HG03565 (cell line): ENCODE measurements around the gene MIB2.
"Not testable (repeated sequence)": the region's sequence is repeated elsewhere in the genome, so short reads cannot be mapped to it uniquely, and the experiment has no call there.

Source experiments
- ATAC-seq: cut with Tn5 transposase; IDR thresholded peaks from one replicate; pipeline ENCODE4 v1.9.1; 2021; ENCODE audit warnings: mild to moderate bottlenecking, moderate library complexity; ENCODE audit not compliant: unreplicated experiment

Gene MIB2

DNA sequence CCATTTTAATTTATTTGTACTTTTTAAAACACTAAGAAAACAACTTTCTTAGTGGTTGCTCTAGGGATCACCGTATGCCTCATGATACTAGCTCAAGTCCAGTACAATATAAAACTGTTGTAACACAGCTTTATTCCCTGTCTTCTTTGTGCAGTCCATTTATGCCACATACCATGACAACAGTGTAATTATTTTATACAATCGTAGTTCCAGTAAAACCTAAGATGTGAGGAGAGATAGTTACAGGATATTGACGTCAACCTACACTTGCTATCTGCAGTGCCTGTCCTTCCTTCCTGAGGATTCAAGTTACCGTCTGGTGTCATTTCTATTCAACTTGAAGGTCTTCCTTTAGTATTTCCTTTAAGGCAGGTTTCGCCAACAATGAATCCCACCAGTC, 31.0 kb downstream of the MIB2 start:
- ATAC-seq: not testable (repeated sequence)

DNA sequence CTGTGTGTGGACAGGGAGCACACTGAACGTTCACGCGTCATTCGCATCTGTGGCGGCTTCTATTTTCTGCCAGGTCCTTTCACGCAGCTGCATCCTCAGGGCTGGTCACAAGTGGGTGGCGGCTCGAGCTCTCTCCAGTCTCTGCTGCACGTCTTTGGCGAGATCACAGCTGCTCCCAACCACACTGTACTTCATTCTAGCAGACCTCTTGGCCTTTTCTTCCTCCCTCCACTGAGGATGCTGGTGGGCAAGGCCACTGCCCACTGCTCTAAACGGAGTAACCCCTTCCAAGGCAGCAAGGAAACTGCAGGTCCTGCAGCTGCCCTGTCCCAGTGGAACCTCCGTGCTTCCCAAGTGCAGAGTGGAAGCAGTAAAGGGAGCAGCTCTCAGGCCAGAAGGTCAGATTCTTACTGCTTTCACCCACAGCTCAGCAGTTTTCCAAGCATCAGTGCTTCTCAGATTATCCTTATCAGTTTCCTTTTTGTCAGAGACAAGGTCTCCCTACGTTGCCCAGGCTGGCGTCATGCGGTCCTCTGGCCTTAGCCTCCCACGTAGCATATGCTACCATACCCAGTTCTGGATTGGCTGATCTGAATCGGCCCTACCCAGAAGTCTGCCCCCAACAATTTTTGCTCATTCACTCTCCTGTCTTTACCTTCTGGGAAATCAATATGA, 32.4 kb downstream of the MIB2 start:
- ATAC-seq: not testable (repeated sequence)

DNA sequence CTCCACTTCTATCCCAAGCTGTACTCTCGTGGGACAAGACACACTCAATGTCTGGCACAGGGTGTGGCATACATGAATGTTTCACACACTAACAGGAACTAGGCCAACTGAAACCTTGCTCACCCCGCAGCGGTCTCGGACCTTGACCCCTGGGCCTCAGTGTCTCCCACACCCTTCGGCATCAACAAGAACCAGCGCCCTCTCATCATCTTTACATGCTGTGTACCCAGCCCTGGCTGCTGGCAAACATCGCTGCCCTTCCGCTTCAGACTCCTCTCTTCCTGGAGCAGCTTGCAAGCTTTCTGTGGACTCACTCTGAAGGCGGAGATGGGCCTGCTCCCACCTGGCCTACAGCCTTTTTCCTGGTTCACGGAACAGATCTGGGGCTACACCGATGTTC, 33.0 kb downstream of the MIB2 start:
- ATAC-seq: not testable (repeated sequence)

DNA sequence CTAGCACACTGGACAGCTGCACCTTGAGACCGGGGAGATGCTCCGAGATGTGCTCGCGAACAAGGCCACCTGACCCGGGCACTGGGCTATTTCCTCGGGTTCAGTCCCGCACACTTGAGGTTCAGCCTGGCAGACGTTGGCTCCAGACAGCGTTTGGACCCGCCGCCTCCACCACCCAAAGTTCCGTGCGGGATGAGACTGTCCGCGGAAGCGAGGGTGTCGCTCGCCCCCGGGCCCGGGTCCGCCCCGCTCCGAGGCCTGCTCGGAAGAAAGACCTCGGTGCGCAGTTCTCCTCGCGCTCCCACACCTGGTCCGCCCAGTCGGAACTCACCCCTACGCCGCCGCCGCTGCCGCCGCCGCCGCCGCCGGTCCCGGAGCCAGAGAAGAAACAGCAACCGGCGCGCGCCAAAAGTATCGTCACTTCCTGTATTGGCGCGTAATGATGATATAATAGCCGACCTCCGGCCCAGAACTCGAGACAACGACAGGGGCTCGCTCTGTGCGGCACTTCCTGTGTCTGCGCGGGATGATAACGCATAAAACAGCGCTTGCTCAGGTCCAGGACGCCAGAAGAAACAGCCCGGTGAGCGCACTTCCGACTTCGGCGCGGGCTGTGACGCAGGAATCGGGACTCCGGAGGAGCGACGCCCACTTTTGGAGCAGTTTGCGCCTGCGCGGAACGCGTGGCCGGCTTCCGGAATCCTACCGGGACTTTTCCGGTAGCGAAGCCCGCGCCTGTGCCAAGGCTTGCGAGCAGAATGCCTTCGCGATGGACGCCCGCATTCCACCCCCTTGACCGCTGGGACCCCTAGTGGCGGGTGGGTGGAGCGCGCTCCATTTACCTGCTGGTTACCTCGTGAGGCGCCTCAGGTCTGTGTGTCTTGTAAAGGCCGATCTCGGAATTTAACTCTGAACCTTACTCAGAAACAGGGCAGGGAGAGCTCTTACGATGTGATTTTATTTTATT, 43.6 kb downstream of the MIB2 start, which contains the start of gene CDK11B:
TSS of gene CDK11B (minus strand) at position 422 of the 967 bp plus-strand sequence. CDS start 1,519 bp downstream, outside the sequence.
- peak; percentile 84 for ATAC-seq

DNA sequence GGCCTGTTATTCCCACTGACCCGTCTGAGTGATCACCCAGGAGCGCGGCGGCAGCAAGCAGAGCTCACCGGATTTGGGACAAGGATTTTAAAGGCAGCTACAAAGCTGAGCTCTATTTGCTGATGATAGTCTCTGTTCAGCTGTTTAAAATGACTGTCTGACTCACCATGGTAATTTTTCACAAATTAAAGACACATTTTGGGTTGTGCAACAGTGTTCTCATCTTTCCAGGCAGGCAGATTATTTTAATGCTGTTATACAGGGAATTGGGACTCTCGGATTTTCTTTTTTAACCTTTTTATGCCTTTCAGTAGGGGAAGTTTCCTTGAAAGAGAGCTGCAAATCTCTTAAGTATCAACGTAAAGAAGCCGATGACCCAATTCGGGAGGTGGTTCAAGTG, 47.1 kb downstream of the MIB2 start:
- ATAC-seq: not testable (repeated sequence)

DNA sequence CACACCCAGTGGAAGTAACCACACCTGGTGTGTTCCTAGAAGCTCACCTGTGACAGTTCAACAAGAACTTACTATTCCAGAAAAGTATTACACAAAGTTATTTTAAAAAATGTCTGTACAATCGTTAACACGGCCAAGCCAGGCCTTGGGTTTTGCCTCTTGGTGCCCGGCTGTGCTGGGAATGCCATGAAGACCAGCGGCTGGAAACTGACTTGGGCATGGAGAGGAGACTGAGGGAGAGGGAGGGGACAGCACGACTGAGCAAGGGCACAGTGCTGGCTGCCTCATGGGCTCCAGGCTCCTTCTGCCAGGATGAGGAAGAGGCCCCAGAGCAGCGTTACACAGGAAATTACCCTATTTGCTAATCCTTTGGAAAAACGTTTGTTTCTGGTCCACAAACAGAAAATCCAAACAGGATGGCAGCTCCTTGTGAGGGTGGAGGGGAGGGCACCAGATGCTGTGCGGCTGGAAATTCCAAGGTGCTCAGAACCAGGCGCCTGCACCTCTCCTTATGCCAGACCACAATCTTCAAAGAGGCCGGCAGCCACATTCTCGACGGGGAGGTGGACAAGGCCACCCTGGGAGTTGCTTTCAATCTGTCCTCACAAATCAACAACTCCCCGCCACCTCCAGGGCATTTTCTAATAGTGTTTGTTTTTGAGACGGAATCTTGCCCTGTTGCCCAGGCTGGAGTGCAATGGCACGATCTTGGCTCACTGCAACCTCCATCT, 47.7 kb downstream of the MIB2 start:
- ATAC-seq: not testable (repeated sequence)

DNA sequence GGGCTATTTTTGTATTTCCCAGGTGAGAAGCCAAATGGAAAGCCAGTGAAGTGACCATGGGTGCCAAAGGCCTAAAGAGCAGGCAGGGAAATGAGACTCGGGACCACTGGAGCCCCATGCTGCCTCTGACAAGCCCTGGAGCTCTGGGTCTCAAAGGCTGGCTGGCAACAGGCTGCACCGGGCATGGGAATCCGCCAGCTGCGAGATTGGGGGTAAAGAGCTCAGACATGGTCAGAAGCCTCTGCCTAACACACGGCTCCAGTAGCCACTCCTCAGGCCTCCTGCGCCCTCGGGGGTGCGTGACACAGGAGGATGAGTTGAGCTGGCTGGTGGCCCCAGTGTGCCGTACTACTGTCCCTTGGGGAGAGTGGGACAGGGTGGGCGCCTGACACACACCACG, 49.0 kb downstream of the MIB2 start:
- not testable (repeated sequence) for ATAC-seq

DNA sequence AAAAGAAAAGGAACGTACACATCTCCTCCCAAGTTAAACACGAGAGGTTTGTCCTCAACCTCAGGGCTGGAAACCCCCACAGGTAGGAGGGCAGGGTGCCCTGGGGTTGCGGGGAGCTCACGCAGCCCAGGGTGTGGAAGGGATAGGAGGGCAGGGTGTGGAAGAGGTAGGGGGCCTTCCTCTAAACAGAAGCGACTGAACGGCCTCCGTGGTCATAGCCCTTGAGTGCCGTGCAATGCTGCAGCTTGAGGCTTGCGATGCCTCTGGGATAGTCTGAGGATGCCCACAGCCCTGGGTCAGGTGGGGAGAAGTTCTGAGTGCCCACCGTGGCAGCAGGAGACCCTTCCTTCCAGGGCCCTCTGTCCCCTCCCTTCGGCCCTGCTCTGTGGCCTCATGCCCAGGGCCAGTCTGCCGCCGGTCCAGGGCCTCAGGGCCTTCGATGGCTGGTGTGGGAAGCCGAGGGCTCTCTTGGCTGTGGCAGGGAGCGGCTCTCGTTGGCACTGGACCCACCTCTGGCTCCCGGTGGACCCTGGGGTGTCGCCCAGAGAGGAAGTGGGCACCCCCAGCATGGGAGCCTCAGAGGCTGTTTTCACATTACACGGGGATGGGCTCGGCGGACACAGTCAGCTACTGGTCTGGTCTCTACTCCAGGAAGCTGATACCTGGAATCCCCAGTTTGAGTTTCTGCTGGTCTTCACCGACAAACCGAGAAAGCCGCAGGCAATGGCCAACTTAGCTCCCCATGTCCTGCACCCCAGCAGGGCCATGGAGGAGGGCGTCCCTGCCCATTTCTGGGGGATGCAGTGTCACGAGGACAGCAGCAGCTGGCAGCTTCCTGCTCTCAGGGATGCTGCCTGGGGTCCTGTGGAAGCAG, 49.9 kb downstream of the MIB2 start:
- ATAC-seq: no peak

DNA sequence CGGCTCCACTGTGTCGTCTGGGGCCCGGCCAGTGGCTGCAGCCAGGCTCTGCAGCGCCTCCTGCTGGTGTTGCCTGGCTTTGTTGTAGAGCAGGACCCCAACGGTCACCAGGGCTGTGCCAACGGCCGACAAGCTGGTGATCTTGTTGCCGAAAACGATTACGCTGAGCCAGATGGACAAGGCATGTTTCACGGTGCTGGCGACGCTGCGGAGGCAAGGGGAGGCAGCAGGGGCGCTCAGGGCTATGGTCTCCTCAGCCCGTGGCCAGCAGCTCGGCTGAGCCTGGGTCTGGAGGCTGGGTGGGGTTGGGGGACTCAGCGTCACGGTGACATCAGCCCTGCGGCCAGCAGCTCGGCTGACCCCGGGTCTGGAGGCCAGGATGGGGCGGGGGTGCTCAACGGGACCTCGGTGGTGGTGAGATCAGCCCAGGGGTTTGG, 50.5 kb downstream of the MIB2 start:
- no peak for ATAC-seq

DNA sequence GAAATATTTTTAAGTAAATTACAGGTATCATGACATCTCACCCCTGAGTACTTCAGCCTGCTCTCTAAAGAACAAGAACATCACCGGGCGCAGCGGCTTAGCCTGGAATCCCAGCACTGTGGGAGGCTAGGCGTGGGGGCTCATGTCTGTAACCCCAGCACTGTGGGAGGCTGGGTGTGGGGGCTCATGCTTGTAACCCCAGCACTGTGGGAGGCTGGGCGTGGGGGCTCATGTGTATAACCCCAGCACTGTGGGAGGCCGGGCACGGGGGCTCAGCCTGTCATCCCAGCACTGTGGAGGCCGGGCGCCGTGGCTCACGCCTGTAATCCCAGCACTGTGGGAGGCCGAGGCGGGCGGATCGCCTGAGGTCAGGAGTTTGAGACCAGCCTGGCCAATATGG, 51.2 kb downstream of the MIB2 start:
- ATAC-seq: no peak

DNA sequence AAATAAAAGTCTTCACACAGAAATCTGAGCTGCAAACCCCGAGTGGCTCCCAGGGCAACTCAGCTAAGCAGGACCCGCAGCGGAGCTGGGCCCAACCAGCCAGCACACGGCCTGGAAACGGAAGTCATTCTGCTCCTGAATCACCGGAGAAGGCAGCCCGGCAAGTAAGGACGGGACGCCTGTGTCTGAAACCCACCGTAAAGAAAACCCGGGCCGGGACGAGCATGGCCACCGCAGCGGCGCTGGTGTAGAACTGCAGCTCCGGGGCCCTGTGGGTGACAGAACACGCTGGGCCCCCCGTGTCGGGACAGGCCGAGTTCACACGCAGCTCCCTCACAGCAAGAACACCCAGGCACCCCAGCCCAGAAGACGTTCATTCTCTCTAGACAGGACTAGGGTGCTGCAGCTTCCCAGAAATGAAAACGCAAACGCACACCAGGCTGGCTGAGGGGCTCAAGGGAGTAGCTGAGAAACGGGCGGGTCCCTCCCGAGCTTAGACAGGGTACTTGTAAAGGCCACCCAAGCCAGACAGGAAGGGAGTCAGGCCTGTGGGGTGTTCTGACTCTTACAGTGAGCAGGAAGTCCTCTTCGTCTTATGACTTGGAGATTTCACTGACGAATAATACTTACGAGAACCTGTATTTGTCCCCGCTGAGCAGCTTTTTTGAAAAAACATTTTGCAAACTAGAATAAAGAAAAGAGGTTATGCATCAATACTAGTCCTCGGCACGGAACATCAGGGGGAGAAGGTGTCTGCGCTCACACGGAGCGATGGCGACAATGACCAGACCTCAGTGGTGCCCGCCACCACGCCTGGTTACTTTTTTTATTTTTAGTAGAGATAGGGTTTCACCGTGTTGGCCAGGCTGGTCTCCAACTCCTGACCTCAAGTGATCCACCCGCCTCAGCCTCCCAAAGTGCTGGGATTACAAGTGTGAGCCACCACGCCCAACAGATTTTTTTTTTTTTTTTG, 54.5 kb downstream of the MIB2 start:
- no peak for ATAC-seq

DNA sequence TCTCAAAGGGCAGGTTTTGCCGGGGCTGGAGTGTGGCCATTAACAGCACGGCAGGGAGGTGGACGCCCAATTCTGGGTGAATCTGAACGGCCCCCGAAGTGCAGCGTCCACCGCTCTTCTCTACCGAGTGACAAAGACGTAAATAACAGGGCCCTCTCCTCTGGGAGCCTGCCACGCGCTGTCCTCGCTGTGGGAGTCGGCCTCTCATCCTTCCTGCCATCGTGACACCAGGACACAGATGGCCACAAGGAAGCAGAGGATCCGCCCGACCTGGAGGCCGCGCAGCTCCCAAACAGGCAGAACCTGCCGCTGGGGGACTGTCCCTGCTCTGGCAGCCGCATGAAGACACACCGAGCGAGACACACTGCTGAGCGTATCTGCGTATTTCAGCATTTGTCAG, 55.6 kb downstream of the MIB2 start:
- no peak for ATAC-seq

DNA sequence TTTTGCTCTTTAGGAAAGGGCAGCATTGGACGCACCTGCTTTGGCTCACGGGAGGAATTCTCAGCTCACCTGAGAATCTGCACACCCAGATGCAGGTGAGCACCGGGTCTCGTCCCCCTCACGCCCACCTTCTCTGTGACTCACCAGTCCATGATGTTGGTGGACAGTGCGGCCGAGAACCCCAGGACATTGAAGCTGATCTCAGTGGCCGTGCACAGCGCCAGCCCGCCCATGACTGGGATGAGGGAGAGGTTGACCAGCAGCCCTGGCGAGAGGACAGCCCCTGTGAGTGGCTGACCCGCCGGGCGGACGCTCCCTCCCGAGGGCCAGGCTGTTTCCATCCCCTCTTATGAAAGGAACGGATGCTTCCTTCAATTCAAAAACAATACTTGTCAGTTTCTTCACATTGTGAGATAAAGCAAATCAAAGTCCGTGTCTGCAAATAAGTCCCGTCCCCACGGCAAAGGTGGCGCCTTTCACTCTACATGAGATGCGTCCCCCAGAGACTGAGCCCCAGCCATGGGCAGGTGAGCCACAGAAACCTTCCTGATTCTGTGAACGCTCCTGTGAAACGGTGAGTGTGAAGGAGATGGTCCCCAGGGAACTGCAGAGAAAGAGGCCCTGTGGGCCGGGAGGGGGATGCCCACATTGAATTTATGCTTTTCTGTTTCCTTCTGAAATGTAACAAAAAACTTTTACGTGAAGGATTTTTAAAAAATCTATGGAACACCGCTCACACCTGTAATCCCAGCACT, 56.2 kb downstream of the MIB2 start:
- no peak for ATAC-seq

DNA sequence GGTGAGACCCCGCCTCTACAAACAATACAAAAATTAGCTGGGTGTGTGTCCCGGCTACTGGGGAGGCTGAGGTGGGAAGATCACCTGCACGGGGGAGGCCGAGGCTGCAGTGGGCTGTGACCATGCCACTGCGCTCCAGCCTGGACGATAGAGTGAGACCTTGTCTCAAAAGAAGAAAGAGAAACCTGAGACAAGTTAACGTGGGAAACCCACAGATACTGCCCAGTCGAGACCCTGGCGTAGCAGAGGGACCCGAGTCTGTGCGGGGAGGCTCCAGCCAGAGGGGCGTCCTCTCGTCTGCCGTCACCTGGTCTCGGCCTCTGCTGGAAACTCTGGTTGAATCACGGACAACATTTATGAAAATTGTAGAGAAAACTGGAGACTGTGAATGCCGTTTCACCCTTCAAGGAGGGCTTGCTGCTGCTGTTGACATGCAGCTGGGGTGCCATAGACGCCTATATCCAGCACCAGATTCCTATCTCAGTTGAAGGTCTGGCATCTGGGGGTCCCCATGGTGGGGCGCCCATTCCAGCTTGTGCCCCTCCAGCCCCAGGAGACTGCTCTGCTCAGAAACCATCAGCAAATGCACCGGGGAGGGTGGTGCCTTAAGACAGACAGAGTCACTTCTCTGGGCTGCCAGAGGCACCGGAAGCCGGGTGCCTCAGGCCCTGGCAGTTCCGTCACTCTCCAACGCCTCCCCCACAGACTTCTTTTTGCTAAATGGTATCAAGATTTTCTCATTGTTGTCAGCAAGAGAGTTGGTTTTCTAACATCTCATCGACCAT, 57.1 kb downstream of the MIB2 start:
- no peak for ATAC-seq

DNA sequence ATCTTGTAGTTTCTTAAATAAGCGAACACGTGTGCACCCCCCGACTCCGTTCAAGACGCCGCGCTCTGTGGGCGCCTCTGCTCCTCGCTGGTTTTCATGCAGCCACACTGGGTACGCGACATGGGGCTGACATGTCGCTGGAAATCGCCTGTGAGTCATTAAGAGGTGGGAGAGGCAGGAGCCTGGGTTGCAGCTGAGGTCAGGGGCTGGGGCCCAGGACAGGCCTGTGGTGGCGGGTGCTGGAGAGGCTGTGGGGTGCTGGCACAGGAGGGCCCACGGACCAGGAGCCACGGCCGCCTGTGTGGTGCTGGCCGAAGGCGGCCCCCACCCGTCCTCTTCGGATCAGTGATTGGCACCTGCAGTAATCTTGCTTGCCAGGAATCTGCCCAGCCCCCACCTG, 59.5 kb downstream of the MIB2 start:
- not testable (repeated sequence) for ATAC-seq

DNA sequence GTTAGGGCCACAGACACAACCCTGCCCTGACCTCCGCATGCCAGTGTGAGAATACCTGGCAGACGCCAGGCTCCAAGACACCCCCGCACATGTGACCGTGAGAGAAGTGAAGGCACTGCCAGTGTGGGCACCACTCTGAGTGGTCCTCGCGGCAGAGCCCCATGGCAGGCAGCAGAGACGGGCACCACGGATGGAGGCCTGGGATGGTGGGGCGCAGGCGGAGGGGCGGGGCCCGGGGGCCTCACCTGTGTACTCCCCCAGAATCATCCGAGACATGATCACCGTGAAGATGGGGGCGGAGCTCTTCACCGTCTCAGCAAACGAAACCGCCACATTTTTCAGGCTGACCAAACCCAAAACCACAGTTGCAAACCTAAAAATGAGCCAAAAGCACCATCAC, 59.9 kb downstream of the MIB2 start:
- ATAC-seq: not testable (repeated sequence)

DNA sequence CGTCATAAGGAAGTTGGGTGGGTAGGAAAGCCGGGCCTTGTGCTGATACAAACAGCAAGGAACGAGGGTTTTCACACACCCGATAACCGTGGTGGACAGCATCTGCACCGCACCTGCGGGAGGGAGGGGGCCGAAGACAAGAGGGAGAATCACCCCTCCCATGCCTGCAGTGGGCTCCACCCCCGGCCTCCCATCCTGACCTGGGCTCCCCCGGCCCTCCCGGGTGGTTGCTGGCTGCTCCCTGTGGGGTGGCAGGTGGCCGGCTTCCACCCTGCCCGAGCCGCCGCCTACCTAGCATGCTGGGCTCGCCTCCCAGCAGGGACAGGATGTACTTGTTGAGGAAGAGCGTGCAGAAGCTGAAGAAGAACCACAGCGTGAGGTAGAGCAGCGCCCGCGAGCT, 60.8 kb downstream of the MIB2 start:
- ATAC-seq: not testable (repeated sequence)
